Gastroesophageal sphincter (tissue), 3 donors: ENCODE data around the gene FZD2.

Source experiments
- CTCF ChIP-seq, 4 experiments: fragments of 200-600 bp in 2 of 4; fragments of 450-650 bp in 2 of 4; sonication (generic) in 1 of 4; IDR thresholded peaks; one replicate each; pipeline ENCODE4 v1.5.1; 2017 to 2019; ENCODE audit warnings: antibody characterized with exemption in 4 of 4, mild to moderate bottlenecking in 2 of 4, moderate library complexity in 2 of 4
- POLR2A ChIP-seq, 2 donors: fragments of 450-650 bp; IDR thresholded peaks; one replicate each; pipeline ENCODE4 v1.6.1; 2017; ENCODE audit warnings: antibody characterized with exemption in 2 of 2, mild to moderate bottlenecking in 2 of 2, moderate library complexity in 1 of 2

GRCh38 chr17:44536090-44536953, 21.0 kb upstream of the FZD2 start:
- TF ChIP-seq CTCF (IDR thresholded peaks at IDR 0.05) = no peak
- no peak for TF ChIP-seq POLR2A (IDR thresholded peaks at IDR 0.05)
